ENCODE data around the gene USP5.
"Not testable (repeated sequence)": the region's sequence is repeated elsewhere in the genome, so short reads cannot be mapped to it uniquely, and the experiment has no call there.

The USP5 gene

DNA sequence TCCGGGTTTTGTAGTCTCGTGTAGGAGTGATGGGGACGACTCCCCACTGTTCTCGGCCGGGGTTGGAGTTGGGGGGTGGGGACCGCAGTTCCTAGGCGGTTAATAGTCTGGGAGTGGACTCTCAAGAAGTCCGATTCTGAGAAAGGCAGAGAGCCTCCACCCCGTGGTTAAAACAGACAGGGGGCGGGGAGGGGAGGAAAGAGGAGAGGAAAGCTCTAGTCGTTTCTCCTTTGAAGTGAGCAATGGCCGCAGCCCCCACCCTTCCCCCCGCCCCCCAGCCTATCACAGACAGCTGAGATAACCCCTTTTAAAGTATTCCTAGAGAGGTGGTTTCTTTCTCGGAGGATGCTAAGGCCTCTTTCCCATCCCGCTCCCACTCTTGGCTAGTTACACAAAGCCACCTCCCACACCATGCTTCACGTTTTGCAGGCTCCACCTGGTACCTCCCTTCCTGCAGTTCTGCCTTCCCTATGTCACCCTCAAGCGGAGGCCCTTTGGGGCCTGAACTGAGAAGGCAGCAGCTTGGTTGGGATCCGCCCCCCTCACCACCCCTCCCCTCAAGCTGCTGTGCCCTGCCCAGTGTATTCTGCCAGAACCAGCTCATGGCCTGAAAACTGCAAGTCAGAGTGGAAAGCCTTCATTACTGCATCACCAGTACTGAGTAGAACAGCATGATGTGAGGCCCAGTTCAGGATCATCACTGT is 853 bp downstream of the USP5 start:
- Mint-ChIP-seq H3K4me3 (peak overlapping the region; percentile 85 to 86), H3K27me3 (no peaks in the 10 kb centered on the region), H3K36me3 (ENCODE audit: insufficient read depth) (peaks cover 42% of the 10 kb centered on the region), H3K9me3 (no peaks in the 10 kb centered on the region), H3K4me1 (ENCODE audit: low read depth in 2 of 2) (peaks cover 23 to 24% of the 10 kb centered on the region in 2 donors), H3K27ac (peak overlapping the region; percentile 96 to 99)
- ATAC-seq (replicated peaks) (no peak), DNase-seq (peak in 2 of 3 experiments; percentile 22 to 25)

- no peak for ATAC-seq (replicated peaks)
- no peaks in the 10 kb centered on the region for H3K27me3 Mint-ChIP-seq
- H3K36me3 Mint-ChIP-seq (ENCODE audit: insufficient read depth): peaks cover 44% of the 10 kb centered on the region
- no peaks in the 10 kb centered on the region for H3K9me3 Mint-ChIP-seq
- DNase-seq: no peak
- peak overlapping the region; percentile 41 to 99 for H3K27ac Mint-ChIP-seq
- H3K4me1 Mint-ChIP-seq (ENCODE audit: low read depth in 2 of 2): peaks cover 23 to 24% of the 10 kb centered on the region in 2 donors
- peak overlapping the region; percentile 85 to 86 for H3K4me3 Mint-ChIP-seq
Measured at GRCh38 chr12:6853626-6854025, 1.7 kb downstream of the USP5 start.

- no peaks in the 10 kb centered on the region for H3K27me3 Mint-ChIP-seq
- ATAC-seq (replicated peaks): no peak
- H3K9me3 Mint-ChIP-seq: no peaks in the 10 kb centered on the region
- no peak for DNase-seq
- peaks cover 23 to 24% of the 10 kb centered on the region in 2 donors for H3K4me1 Mint-ChIP-seq (ENCODE audit: low read depth in 2 of 2)
- peaks cover 44% of the 10 kb centered on the region for H3K36me3 Mint-ChIP-seq (ENCODE audit: insufficient read depth)
- H3K27ac Mint-ChIP-seq: peak overlapping the region; percentile 41 to 73
- H3K4me3 Mint-ChIP-seq: peak overlapping the region; percentile 85 to 86
Measured at GRCh38 chr12:6854036-6854435, 2.1 kb downstream of the USP5 start.

DNA sequence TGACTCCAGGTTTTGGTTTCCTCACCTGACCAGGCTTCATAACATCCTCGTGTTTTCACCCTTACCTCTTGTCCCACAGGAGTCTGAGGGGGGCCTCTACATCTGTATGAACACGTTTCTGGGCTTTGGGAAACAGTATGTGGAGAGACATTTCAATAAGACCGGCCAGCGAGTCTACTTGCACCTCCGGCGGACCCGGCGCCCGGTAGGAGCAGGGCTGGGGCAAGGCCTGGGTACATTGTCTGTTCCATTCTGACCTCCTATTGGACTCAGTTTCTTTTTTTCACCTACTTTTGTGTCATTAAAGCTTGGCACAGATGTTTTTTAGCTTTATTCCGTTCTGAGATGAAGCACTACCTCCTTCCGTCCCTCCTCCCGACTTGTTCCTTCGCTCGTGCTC is 3.4 kb downstream of the USP5 start:
- peaks cover 21 to 22% of the 10 kb centered on the region in 2 donors for H3K4me1 Mint-ChIP-seq (ENCODE audit: low read depth in 2 of 2)
- no peak overlapping the region for H3K27ac Mint-ChIP-seq
- H3K36me3 Mint-ChIP-seq (ENCODE audit: insufficient read depth): peaks cover 46% of the 10 kb centered on the region
- H3K27me3 Mint-ChIP-seq: no peaks in the 10 kb centered on the region
- H3K4me3 Mint-ChIP-seq: no peak overlapping the region
- no peaks in the 10 kb centered on the region for H3K9me3 Mint-ChIP-seq
- ATAC-seq (replicated peaks) (no peak), DNase-seq (no peak)

- H3K36me3 Mint-ChIP-seq (ENCODE audit: insufficient read depth): peaks cover 42% of the 10 kb centered on the region
- no peak for ATAC-seq (replicated peaks)
Measured at GRCh38 chr12:6858799-6859198, 6.8 kb downstream of the USP5 start.

GRCh38 chr12:6860116-6860515 is 8.2 kb downstream of the USP5 start:
- Mint-ChIP-seq H3K9me3 (no peaks in the 10 kb centered on the region), H3K4me1 (ENCODE audit: low read depth in 2 of 2) (peaks cover 0 to 3% of the 10 kb centered on the region in 2 donors), H3K27me3 (no peaks in the 10 kb centered on the region), H3K36me3 (ENCODE audit: insufficient read depth) (peaks cover 42% of the 10 kb centered on the region), H3K27ac (no peak overlapping the region), H3K4me3 (no peak overlapping the region)
- DNase-seq (no peak), ATAC-seq (replicated peaks) (no peak)

More at GRCh38 chr12:6858799-6859198, 6.8 kb downstream of the USP5 start:
- H3K4me1 Mint-ChIP-seq (ENCODE audit: low read depth in 2 of 2): peaks cover 4 to 7% of the 10 kb centered on the region in 2 donors
- H3K27ac Mint-ChIP-seq: no peak overlapping the region
- DNase-seq: no peak
- H3K27me3 Mint-ChIP-seq: no peaks in the 10 kb centered on the region
- H3K9me3 Mint-ChIP-seq: no peaks in the 10 kb centered on the region
- H3K4me3 Mint-ChIP-seq: no peak overlapping the region

- peaks cover 39% of the 10 kb centered on the region for H3K36me3 Mint-ChIP-seq (ENCODE audit: insufficient read depth)
- H3K4me1 Mint-ChIP-seq (ENCODE audit: low read depth in 2 of 2): peaks cover 0 to 3% of the 10 kb centered on the region in 2 donors
- ATAC-seq (replicated peaks) (no peak), DNase-seq (no peak)
- H3K27me3 Mint-ChIP-seq: no peaks in the 10 kb centered on the region
- no peaks in the 10 kb centered on the region for H3K9me3 Mint-ChIP-seq
- no peak overlapping the region for H3K4me3 Mint-ChIP-seq
- no peak overlapping the region for H3K27ac Mint-ChIP-seq
Measured at GRCh38 chr12:6860942-6861341, 9.0 kb downstream of the USP5 start.

DNA sequence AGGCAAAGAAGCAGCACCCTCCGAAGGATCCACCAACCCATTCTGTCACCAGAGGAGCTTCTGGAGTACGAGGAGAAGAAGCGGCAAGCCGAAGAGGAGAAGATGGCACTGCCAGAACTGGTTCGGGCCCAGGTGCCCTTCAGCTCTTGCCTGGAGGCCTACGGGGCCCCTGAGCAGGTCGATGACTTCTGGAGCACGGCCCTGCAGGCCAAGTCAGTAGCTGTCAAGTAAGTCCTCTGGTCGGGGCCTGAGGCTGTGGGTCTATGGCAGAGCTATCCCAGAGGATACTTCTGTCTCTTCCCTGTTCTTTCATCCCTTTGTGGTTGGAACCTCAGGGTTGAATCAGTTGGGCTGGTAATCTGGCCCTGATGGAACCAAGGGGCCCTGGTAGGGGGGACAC is 9.4 kb downstream of the USP5 start:
- H3K4me3 Mint-ChIP-seq: no peak overlapping the region
- ATAC-seq (replicated peaks) (no peak), DNase-seq (no peak)
- peaks cover 38% of the 10 kb centered on the region for H3K36me3 Mint-ChIP-seq (ENCODE audit: insufficient read depth)
- peaks cover 0 to 3% of the 10 kb centered on the region in 2 donors for H3K4me1 Mint-ChIP-seq (ENCODE audit: low read depth in 2 of 2)
- no peak overlapping the region for H3K27ac Mint-ChIP-seq
- no peaks in the 10 kb centered on the region for H3K9me3 Mint-ChIP-seq
- no peaks in the 10 kb centered on the region for H3K27me3 Mint-ChIP-seq

DNA sequence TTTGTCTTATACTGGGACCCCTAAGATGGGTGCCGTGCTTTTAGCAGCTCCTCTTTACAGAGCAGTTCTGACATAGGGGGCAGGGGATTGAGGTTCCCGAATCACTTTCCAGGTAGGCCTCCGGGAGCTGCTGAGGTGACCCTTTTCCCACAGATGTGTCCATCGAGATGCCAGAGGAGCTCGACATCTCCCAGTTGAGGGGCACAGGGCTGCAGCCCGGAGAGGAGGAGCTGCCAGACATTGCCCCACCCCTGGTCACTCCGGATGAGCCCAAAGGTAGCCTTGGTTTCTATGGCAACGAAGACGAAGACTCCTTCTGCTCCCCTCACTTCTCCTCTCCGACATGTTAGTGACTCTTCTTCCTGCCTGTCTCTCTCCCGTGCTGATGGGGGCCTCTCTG is 11.1 kb downstream of the USP5 start:
- no peaks in the 10 kb centered on the region for H3K27me3 Mint-ChIP-seq

DNA sequence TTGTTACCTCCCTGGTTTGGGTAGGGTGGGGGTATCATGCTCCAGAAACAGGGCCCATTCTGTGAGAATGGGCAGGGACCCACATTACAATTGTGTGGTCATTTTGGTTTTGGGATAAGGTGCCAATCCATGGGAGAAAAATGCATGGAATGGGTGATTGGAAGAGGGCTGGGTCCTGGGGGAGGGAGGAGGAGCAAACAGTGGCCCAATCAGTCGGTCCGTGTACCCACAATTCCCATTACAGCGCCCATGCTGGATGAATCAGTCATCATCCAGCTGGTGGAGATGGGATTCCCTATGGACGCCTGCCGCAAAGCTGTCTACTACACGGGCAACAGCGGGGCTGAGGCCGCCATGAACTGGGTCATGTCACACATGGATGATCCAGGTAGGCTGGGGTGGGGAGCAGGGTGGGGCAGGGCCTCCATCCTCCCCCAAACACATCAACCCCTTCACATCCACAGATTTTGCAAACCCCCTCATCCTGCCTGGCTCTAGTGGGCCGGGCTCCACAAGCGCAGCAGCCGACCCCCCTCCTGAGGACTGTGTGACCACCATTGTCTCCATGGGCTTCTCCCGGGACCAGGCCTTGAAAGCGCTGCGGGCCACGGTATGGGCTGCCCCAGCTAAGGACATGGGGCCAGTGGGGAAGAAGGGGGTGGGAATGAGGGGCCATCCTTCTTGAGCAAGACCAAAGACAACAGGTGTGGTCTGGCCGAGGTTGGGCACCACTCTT is 11.8 kb downstream of the USP5 start:
- H3K36me3 Mint-ChIP-seq (ENCODE audit: insufficient read depth): peaks cover 36% of the 10 kb centered on the region
- H3K4me3 Mint-ChIP-seq: no peak overlapping the region
- ATAC-seq (replicated peaks) (no peak), DNase-seq (no peak)
- H3K9me3 Mint-ChIP-seq: no peaks in the 10 kb centered on the region
- H3K27ac Mint-ChIP-seq: no peak overlapping the region
- H3K4me1 Mint-ChIP-seq (ENCODE audit: low read depth in 2 of 2): peaks cover 8% of the 10 kb centered on the region in 2 donors
- no peaks in the 10 kb centered on the region for H3K27me3 Mint-ChIP-seq

More for the DNA sequence above, 11.1 kb downstream of the USP5 start:
- H3K27ac Mint-ChIP-seq: no peak overlapping the region
- ATAC-seq (replicated peaks) (no peak), DNase-seq (no peak)
- H3K4me3 Mint-ChIP-seq: no peak overlapping the region
- H3K4me1 Mint-ChIP-seq (ENCODE audit: low read depth in 2 of 2): peaks cover under 1% of the 10 kb centered on the region in 2 donors
- H3K36me3 Mint-ChIP-seq (ENCODE audit: insufficient read depth): peaks cover 29% of the 10 kb centered on the region
- H3K9me3 Mint-ChIP-seq: no peaks in the 10 kb centered on the region

- Mint-ChIP-seq H3K27ac (peak overlapping the region; percentile 11 to 57), H3K36me3 (ENCODE audit: insufficient read depth) (peaks cover 33% of the 10 kb centered on the region), H3K4me1 (ENCODE audit: low read depth in 2 of 2) (peaks cover 19 to 20% of the 10 kb centered on the region in 2 donors), H3K4me3 (peak overlapping the region in 1 of 2 donors; percentile 7)
- not testable (repeated sequence) for DNase-seq; ATAC-seq (replicated peaks); H3K27me3 Mint-ChIP-seq; H3K9me3 Mint-ChIP-seq
Measured at GRCh38 chr12:6865307-6865706, 13.4 kb downstream of the USP5 start.

DNA sequence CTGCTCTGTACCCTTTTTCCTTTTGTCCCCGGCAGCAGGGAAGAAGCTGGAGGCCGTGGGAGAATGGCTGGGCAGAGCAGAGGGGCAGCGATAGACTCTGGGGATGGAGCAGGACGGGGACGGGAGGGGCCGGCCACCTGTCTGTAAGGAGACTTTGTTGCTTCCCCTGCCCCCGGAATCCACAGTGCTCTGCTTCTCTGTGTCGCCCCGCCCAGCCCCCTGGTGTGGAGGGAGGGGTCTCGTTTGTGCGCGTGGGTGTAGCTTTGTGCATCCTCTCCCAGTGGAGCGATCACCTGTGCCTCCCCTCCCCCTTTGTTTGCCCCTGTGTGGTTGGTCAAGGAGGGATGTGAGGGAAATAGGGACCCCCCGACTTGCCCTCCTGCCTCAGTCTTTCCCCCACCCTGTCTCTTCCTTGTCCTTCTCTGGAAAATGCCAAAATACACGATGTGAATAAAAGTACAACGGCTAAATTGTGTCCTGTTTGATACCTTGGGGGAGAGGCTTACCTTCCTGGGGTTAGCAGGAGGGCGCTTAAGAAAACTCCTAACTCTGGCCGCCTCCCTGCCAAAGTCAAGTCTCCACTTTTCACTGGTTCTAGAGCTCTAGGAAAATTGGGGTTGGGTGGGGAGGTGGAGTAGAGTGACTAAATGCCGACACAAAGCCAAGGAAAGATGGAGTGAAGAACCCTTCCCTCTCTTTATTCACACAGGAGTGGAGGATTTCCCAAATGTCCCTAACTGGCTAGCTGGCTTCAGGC is 14.4 kb downstream of the USP5 start:
- peak overlapping the region; percentile 85 to 87 for H3K4me3 Mint-ChIP-seq
- ATAC-seq (replicated peaks): no peak
- H3K27ac Mint-ChIP-seq: peak overlapping the region in 1 of 2 donors; percentile 89
- peaks cover 29% of the 10 kb centered on the region in 2 donors for H3K4me1 Mint-ChIP-seq (ENCODE audit: low read depth in 2 of 2)
- H3K36me3 Mint-ChIP-seq (ENCODE audit: insufficient read depth): peaks cover 36% of the 10 kb centered on the region
- no peaks in the 10 kb centered on the region for H3K27me3 Mint-ChIP-seq
- DNase-seq: no peak
- H3K9me3 Mint-ChIP-seq: no peaks in the 10 kb centered on the region

DNA sequence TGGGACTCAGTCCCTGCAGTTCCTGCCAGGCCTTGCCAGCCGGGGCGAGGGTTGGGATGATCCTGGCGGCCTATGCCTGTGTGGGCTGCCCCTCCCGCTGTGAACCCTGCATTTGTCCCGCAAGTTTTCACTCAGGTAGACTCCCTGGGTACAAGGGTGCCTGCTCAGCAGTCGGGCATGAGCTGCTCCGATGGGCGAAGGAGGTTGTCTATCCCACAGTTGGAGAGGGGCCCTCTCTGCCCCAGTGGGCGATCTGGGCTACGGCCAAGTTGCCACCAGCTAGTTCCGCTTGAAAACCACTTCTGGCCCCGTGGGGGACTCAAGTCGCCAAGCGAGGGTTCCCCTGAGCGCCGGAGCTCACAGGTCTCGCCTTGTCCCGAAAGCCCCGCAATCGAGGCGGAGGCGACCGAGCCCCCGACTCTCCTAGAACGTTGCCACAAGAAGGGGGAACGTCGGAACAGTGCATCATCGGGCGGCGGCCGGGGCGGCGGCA is 15.0 kb downstream of the USP5 start:
- Mint-ChIP-seq H3K27ac (peak overlapping the region; percentile 83 to 89), H3K4me1 (ENCODE audit: low read depth in 2 of 2) (peaks cover 33 to 35% of the 10 kb centered on the region in 2 donors), H3K36me3 (ENCODE audit: insufficient read depth) (peaks cover 31% of the 10 kb centered on the region), H3K4me3 (peak overlapping the region; percentile 85 to 87), H3K9me3 (no peaks in the 10 kb centered on the region), H3K27me3 (no peaks in the 10 kb centered on the region)
- ATAC-seq (replicated peaks): peak; percentile 10
- no peak for DNase-seq

Measured in effector memory CD8-positive, alpha-beta T cell (primary cell).